Heart left ventricle (tissue), 16 donors: ENCODE measurements around the gene LRRC32. TPM values are rescaled to one million over a fixed set of nuclear protein-coding genes. Genes with fewer than 3 reads are reported as not detected.
A peak's percentile ranks its signal among the peaks of the same experiment; 100 is the strongest.

Source experiments
- ATAC-seq, 4 donors: fragments of 200-7000 bp; cut with Tn5 transposase; one replicate each; pipeline ENCODE4 v1.9.1; 2020 to 2022; ENCODE audit warnings: moderate library complexity in 4 of 4, mild to moderate bottlenecking in 3 of 4, moderate number of reproducible peaks in 1 of 4
- DNase-seq, 5 donors: peaks; one replicate each; pipeline ENCODE4 v3.0.0-alpha.2; 2020
- H3K27ac ChIP-seq, 12 donors: fragments of 200-600 bp; sonication (generic) in 4 of 12; one replicate each; pipeline versions ENCODE4 v1.5.0 to v1.8.0; 2016 to 2022; ENCODE audit warnings: mild to moderate bottlenecking in 2 of 12
- H3K27me3 ChIP-seq, 9 donors: fragments of 200-600 bp; sonication (generic) in 2 of 9; one replicate each; pipeline versions ENCODE4 v1.5.1 to v1.8.0; 2016 to 2022; ENCODE audit warnings: mild to moderate bottlenecking in 3 of 9
- H3K36me3 ChIP-seq, 9 donors: fragments of 200-600 bp; sonication (generic) in 2 of 9; one replicate each; pipeline versions ENCODE4 v1.5.0 to v1.8.0; 2018 to 2022; ENCODE audit warnings: mild to moderate bottlenecking in 2 of 9
- H3K4me1 ChIP-seq, 12 donors: fragments of 200-600 bp; sonication (generic) in 4 of 12; one replicate each; pipeline versions ENCODE4 v1.5.0 to v1.8.0; 2016 to 2022; ENCODE audit warnings: mild to moderate bottlenecking in 3 of 12
- H3K4me3 ChIP-seq, 12 donors: fragments of 200-600 bp; sonication (generic) in 4 of 12; one replicate each; pipeline versions ENCODE4 v1.5.0 to v1.8.0; 2017 to 2022; ENCODE audit warnings: mild to moderate bottlenecking in 9 of 12, moderate library complexity in 4 of 12
- H3K9me3 ChIP-seq, 12 donors: fragments of 200-600 bp; sonication (generic) in 4 of 12; one replicate each; pipeline versions ENCODE4 v1.5.0 to v1.8.0; 2016 to 2022; ENCODE audit warnings: mild to moderate bottlenecking in 1 of 12
- CTCF ChIP-seq, 12 donors: fragments of 200-600 bp; sonication (generic) in 4 of 12; IDR thresholded peaks; one replicate each; pipeline versions ENCODE4 v1.5.0 to v1.8.0; 2018 to 2022; ENCODE audit warnings: antibody characterized with exemption in 12 of 12, mild to moderate bottlenecking in 5 of 12
- POLR2A ChIP-seq, 2 donors: fragments of 450-650 bp; IDR thresholded peaks; one replicate each; pipeline ENCODE4 v1.6.1; 2017; ENCODE audit warnings: antibody characterized with exemption in 2 of 2, mild to moderate bottlenecking in 2 of 2, moderate library complexity in 2 of 2
- WGBS, 4 donors: extraction: QIAGEN DNeasy Blood & Tissue Kit in 2 of 4; methylation state at CpG; one replicate each; pipeline versions ENCODE4 v1.1.5 to v1.1.7; 2013 to 2018; 5-methylcytosine and 5-hydroxymethylcytosine counted together
- intact Hi-C, 10 donors: fragments of 100-400 bp; cut with DNase I; formaldehyde crosslinking; loops; one replicate each; pipeline versions ENCODE4 v1.11.1 to v1.14.2; 2022
- polyA plus RNA-seq, 2 donors: library from polyadenylated mRNA; stranded (reverse); fragments of 200-250 nt; gene quantifications; one replicate each; pipeline ENCODE4 v1.2.3, GENCODE V29; 2013
- total RNA-seq, 9 donors: library from RNA; depleted of rRNA in 2 of 9; stranded (reverse); fragments of >200 nt in 2 of 9; fragmentation: NEBNext Ultra II Directional in 3 of 9; extraction: Animal tissue kit (Norgen Biotek cat#: 25700) in 3 of 9; gene quantifications; one replicate each; pipeline versions ENCODE4 v1.1.0 to v1.2.4, GENCODE V29; 2016 to 2023
- donor health status: ischemic (EF 13 %, LVEDD 7.1; RV severe dilation, severe dysfunction).
- donor health status: healthy with polysubstance abuse.
- donor health status: DM: no; HTN: yes; CAD: no.
- donor health status: DM: no; HTN: no; CAD: no.
- donor health status: ischemic (EF 25% LVEDD 6.9; RV normal size, moderate dysfunction).
- donor health status: ischemic (EF 25% LVEDD 5.7; RV mildly dilated, moderate dysfunction).
- donor health status: healthy.
- donor health status: DM: yes; HTN: yes; CAD: no.
- donor health status: ischemic (EF 35%, LVEDD 5.7; RV mildly dilated, moderate dysfunction).
- donor health status: nonischemic (EF 11% LVEDD 7.7; RV severe dilation, severe dysfunction).
- donor health status: DM: yes; HTN: yes; CAD: no.
- donor health status: PGD.
- donor health status: ischemic (EF 29% LVEDD 5.4; RV normal size, mild dysfunction).
- donor health status: nonischemic (EF 23%, LVEDD 6.1; RV moderate dilation, normal function).

The LRRC32 gene
- total and polyA plus RNA-seq, 11 donors, result 20.1 to 79.0 (median 44.6) TPM

- WGBS, 4 donors, result 63 to 79% (median 73%) methylated on average over 3 of the region's 3 CpGs
- Histone ChIP-seq H3K36me3 (peaks cover 0 to 63% (median 43%) of the 10 kb centered on the region in 9 donors), H3K9me3 (no peaks in the 10 kb centered on the region), H3K4me1 (peaks cover 4 to 70% (median 30%) of the 10 kb centered on the region in 12 donors), H3K27ac (no peak overlapping the region), H3K27me3 (no peaks in the 10 kb centered on the region), H3K4me3 (no peak overlapping the region)
- TF ChIP-seq POLR2A (IDR thresholded peaks at IDR 0.05), result no peak
- TF ChIP-seq CTCF (IDR thresholded peaks at IDR 0.05), result no peak
- ATAC-seq (no peak), DNase-seq (no peak)
- intact Hi-C loops, result no loop called here
Observed at GRCh38 chr11:76658231-76658630, 12.3 kb downstream of the LRRC32 start.

GRCh38 chr11:76657187-76658170, 13.1 kb downstream of the LRRC32 start:
- no peak overlapping the region for H3K4me3 ChIP-seq
- intact Hi-C loops, result no loop called here
- TF ChIP-seq CTCF (IDR thresholded peaks at IDR 0.05) (no peak), POLR2A (IDR thresholded peaks at IDR 0.05) (no peak)
- DNase-seq (peak in 1 of 5 donors; percentile 17), ATAC-seq (no peak)
- no peaks in the 10 kb centered on the region for H3K27me3 ChIP-seq
- no peaks in the 10 kb centered on the region for H3K9me3 ChIP-seq
- peaks cover 4 to 74% (median 30%) of the 10 kb centered on the region in 12 donors for H3K4me1 ChIP-seq
- H3K36me3 ChIP-seq, result peaks cover 0 to 55% (median 38%) of the 10 kb centered on the region in 9 donors
- H3K27ac ChIP-seq, result peak overlapping the region in 7 of 12 donors; percentile 41 to 85 (median 55)
- 77 to 87% (median 78%) methylated on average over 13 to 14 of the region's 14 CpGs for WGBS, 4 donors

GRCh38 chr11:76656571-76657081, 13.9 kb downstream of the LRRC32 start:
- intact Hi-C loops, result no loop called here
- H3K36me3 ChIP-seq, result peaks cover 0 to 48% (median 38%) of the 10 kb centered on the region in 9 donors
- peak overlapping the region in 7 of 12 donors; percentile 41 to 85 (median 55) for H3K27ac ChIP-seq
- TF ChIP-seq POLR2A (IDR thresholded peaks at IDR 0.05) (no peak), CTCF (IDR thresholded peaks at IDR 0.05) (no peak)
- no peak overlapping the region for H3K4me3 ChIP-seq
- H3K4me1 ChIP-seq, result peaks cover 4 to 74% (median 30%) of the 10 kb centered on the region in 12 donors
- no peaks in the 10 kb centered on the region for H3K9me3 ChIP-seq
- DNase-seq (peak in 2 of 5 donors; percentile 36 to 47), ATAC-seq (no peak)
- no peaks in the 10 kb centered on the region for H3K27me3 ChIP-seq
- WGBS, 4 donors, result 42 to 57% (median 50%) methylated on average over 7 of the region's 7 CpGs

GRCh38 chr11:76656050-76656531, 14.5 kb downstream of the LRRC32 start:
- Histone ChIP-seq H3K27me3 (no peaks in the 10 kb centered on the region), H3K9me3 (no peaks in the 10 kb centered on the region), H3K4me3 (no peak overlapping the region), H3K4me1 (peaks cover 4 to 74% (median 30%) of the 10 kb centered on the region in 12 donors), H3K36me3 (peaks cover 0 to 43% (median 36%) of the 10 kb centered on the region in 9 donors), H3K27ac (peak overlapping the region in 7 of 12 donors; percentile 46 to 86 (median 62))
- TF ChIP-seq POLR2A (IDR thresholded peaks at IDR 0.05), result no peak
- TF ChIP-seq CTCF (IDR thresholded peaks at IDR 0.05), result no peak
- DNase-seq (peak in 1 of 5 donors; percentile 17), ATAC-seq (no peak)
- 82 to 87% (median 85%) methylated on average over 8 of the region's 8 CpGs for WGBS, 4 donors
- intact Hi-C loops, result no loop called here
